PC-3 (cell line): ENCODE results near the gene BCR. TPM values are rescaled to one million over a fixed set of nuclear protein-coding genes. Genes with fewer than 3 reads are reported as not detected.

ENCODE experiments used
- ATAC-seq: fragments of 200-7000 bp; cut with Tn5 transposase; 2 replicates; pipeline ENCODE4 v1.9.1; 2020; ENCODE audit warnings: mild to moderate bottlenecking, moderate library complexity
- BruUV-seq: library from RNA; stranded (reverse); fragments of 400-500 nt; replicated peaks from 2 replicates; lab custom pipeline; 2021; lab: Mats Ljungman, UMichigan
- CTCF ChIA-PET: fragments of 300-600 bp; sonication (Branson Sonifier 250); formaldehyde crosslinking; loops from one replicate; lab custom pipeline; 2022; ENCODE audit warnings: antibody characterized with exemption; lab: Charles Lee
- POLR2A ChIA-PET: fragments of 300-600 bp; sonication (Branson Sonifier 250); formaldehyde crosslinking; loops from one replicate; lab custom pipeline; 2022; ENCODE audit warnings: antibody characterized with exemption; ENCODE audit not compliant: unreplicated experiment; lab: Charles Lee
- DNase-seq: peaks from one replicate; pipeline ENCODE4 v3.0.0-alpha.2; 2015
- H2AFZ ChIP-seq: fragments of 300-600 bp; sonication (generic); 2 replicates; pipeline ENCODE4 v1.6.0; 2016; ENCODE audit warnings: antibody characterized with exemption, low read length
- H3F3A ChIP-seq: fragments of 300-600 bp; sonication (generic); one replicate; pipeline ENCODE4 v1.6.0; 2017; ENCODE audit warnings: antibody characterized with exemption, low read length, control low read depth, mild to moderate bottlenecking; ENCODE audit not compliant: unreplicated experiment
- H3K27ac ChIP-seq: fragments of 300-600 bp; sonication (generic); 2 replicates; pipeline ENCODE4 v1.5.1; 2016; ENCODE audit warnings: mild to moderate bottlenecking, low read length
- H3K27me3 ChIP-seq: fragments of 300-600 bp; sonication (generic); 2 replicates; pipeline ENCODE4 v1.6.1; 2016; ENCODE audit warnings: low read length, mixed read lengths
- H3K36me3 ChIP-seq: fragments of 300-600 bp; sonication (generic); 2 replicates; pipeline ENCODE4 v1.6.1; 2016; ENCODE audit warnings: low read depth, mixed run types, low read length, mixed read lengths
- H3K4me1 ChIP-seq: fragments of 300-600 bp; sonication (generic); 2 replicates; pipeline ENCODE4 v1.5.1; 2016; ENCODE audit warnings: low read length; ENCODE audit not compliant: insufficient read depth
- H3K4me2 ChIP-seq: fragments of 300-600 bp; sonication (generic); 2 replicates; pipeline ENCODE4 v1.6.0; 2016; ENCODE audit warnings: low read length
- H3K4me3 ChIP-seq: fragments of 300-600 bp; sonication (generic); 2 replicates; pipeline ENCODE4 v1.5.1; 2016; ENCODE audit warnings: mild to moderate bottlenecking, low read length, mixed read lengths
- H3K79me2 ChIP-seq: fragments of 300-600 bp; sonication (generic); 2 replicates; pipeline ENCODE4 v1.6.1; 2017; ENCODE audit warnings: low read length, mixed read lengths
- H3K9ac ChIP-seq: fragments of 300-600 bp; sonication (generic); 2 replicates; pipeline ENCODE4 v1.6.0; 2016; ENCODE audit warnings: mild to moderate bottlenecking, low read length
- H3K9me2 ChIP-seq: fragments of 300-600 bp; sonication (generic); replicated peaks from 2 replicates; pipeline ENCODE4 v1.6.1; 2016; ENCODE audit warnings: mixed run types, low read length, mixed read lengths
- H3K9me3 ChIP-seq: fragments of 300-600 bp; sonication (generic); 2 replicates; pipeline ENCODE4 v1.6.1; 2016; ENCODE audit warnings: low read length, mixed read lengths
- H4K20me1 ChIP-seq: fragments of 300-600 bp; sonication (generic); 2 replicates; pipeline ENCODE4 v1.6.1; 2016; ENCODE audit warnings: low read length, mixed read lengths
- EZH2 ChIP-seq: fragments of 300-600 bp; sonication (generic); IDR thresholded peaks from one replicate; pipeline ENCODE4 v1.6.1; 2017; ENCODE audit warnings: antibody characterized with exemption, mild to moderate bottlenecking, low read length; ENCODE audit not compliant: unreplicated experiment
- EZH2phosphoT487 ChIP-seq: fragments of 300-600 bp; sonication (generic); IDR thresholded peaks from 2 replicates; pipeline ENCODE4 v1.6.1; 2018; ENCODE audit warnings: mild to moderate bottlenecking, antibody characterized with exemption, low read length, borderline replicate concordance
- intact Hi-C: fragments of 100-400 bp; cut with micrococcal nuclease; formaldehyde crosslinking; loops from 2 replicates; pipeline ENCODE4 v1.9.0; 2023
- total RNA-seq: library from RNA; depleted of rRNA; stranded (reverse); fragments of >200 nt; gene quantifications from 2 replicates; pipeline ENCODE4 v1.2.3, GENCODE V29; 2014
- TF ChIP-seq, protein P1 (sequence below): fragments of 300-600 bp; sonication (generic); conservative IDR thresholded peaks from 2 replicates; pipeline ENCODE4 v1.5.1; 2017; ENCODE audit warnings: antibody characterized with exemption, low read depth, mild to moderate bottlenecking, low read length

The BCR gene
- total RNA-seq, 1 experiment from 2014 or later, result 36.8 TPM

- Histone ChIP-seq H3F3A (no peaks in the 10 kb centered on the region), H3K9me3 (no peaks in the 10 kb centered on the region), H3K79me2 (no peaks in the 10 kb centered on the region), H3K9ac (no peak overlapping the region), H4K20me1 (no peaks in the 10 kb centered on the region), H3K4me3 (no peak overlapping the region), H3K4me2 (peak overlapping the region; percentile 82), H3K27ac (peak overlapping the region; percentile 81; the same call in 1 of the 2 replicates), H3K9me2 (no peaks in the 10 kb centered on the region), H3K4me1 (peaks cover 22% of the 10 kb centered on the region), H3K27me3 (no peaks in the 10 kb centered on the region), H2AFZ (no peak overlapping the region), H3K36me3 (no peaks in the 10 kb centered on the region)
- BruUV-seq, result no TSS peak
- ChIA-PET CTCF (interaction anchor here (0.7 to 1.3 kb wide), 6 partner anchors 57 to 323 kb away, joined by 3 to 25 read pairs (median 4); partner anchors contain the start of gene BCR), POLR2A (interaction anchor here (1.0 to 1.3 kb wide), 2 partner anchors 100 to 102 kb away, joined by 3 to 10 read pairs; partner anchors contain the start of gene BCR)
- ATAC-seq (no peak), DNase-seq (no peak)
- intact Hi-C loops, result loop anchor here (1.0 to 5.0 kb wide), 3 partner anchors 40 to 104 kb away; no protein-coding TSS in a partner anchor
- TF ChIP-seq, protein P1, sequence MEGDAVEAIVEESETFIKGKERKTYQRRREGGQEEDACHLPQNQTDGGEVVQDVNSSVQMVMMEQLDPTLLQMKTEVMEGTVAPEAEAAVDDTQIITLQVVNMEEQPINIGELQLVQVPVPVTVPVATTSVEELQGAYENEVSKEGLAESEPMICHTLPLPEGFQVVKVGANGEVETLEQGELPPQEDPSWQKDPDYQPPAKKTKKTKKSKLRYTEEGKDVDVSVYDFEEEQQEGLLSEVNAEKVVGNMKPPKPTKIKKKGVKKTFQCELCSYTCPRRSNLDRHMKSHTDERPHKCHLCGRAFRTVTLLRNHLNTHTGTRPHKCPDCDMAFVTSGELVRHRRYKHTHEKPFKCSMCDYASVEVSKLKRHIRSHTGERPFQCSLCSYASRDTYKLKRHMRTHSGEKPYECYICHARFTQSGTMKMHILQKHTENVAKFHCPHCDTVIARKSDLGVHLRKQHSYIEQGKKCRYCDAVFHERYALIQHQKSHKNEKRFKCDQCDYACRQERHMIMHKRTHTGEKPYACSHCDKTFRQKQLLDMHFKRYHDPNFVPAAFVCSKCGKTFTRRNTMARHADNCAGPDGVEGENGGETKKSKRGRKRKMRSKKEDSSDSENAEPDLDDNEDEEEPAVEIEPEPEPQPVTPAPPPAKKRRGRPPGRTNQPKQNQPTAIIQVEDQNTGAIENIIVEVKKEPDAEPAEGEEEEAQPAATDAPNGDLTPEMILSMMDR, result no peak
- TF ChIP-seq EZH2, result no peak
- TF ChIP-seq EZH2phosphoT487, result no peak
Measured at GRCh38 chr22:23282516-23282915, 102.2 kb downstream of the BCR start.

- no peaks in the 10 kb centered on the region for H3K36me3 ChIP-seq
- H3K9me3 ChIP-seq, result no peaks in the 10 kb centered on the region
- no peaks in the 10 kb centered on the region for H3F3A ChIP-seq
- no peak overlapping the region for H2AFZ ChIP-seq
- H3K79me2 ChIP-seq, result no peaks in the 10 kb centered on the region
- TF ChIP-seq EZH2, result no peak
- no peak for TF ChIP-seq EZH2phosphoT487
- TF ChIP-seq, protein P1, result no peak
- no TSS peak for BruUV-seq
- ChIA-PET POLR2A (no interaction called here), CTCF (interaction anchor here (1.1 kb wide), 1 partner anchor 103 kb away, joined by 3 read pairs; no protein-coding TSS in a partner anchor)
- H3K4me1 ChIP-seq, result peaks cover 22% of the 10 kb centered on the region
- intact Hi-C loops, result loop anchor here (1.0 to 5.0 kb wide), 3 partner anchors 41 to 105 kb away; no protein-coding TSS in a partner anchor
- no peaks in the 10 kb centered on the region for H3K9me2 ChIP-seq
- H3K27me3 ChIP-seq, result no peaks in the 10 kb centered on the region
- no peak overlapping the region for H3K4me3 ChIP-seq
- no peak overlapping the region for H3K4me2 ChIP-seq
- H3K27ac ChIP-seq, result no peak overlapping the region
- no peaks in the 10 kb centered on the region for H4K20me1 ChIP-seq
- ATAC-seq, result no peak
- H3K9ac ChIP-seq, result no peak overlapping the region
- no peak for DNase-seq
Measured at GRCh38 chr22:23282986-23283385, 102.7 kb downstream of the BCR start.
